Urinary bladder (tissue), 4 donors: ENCODE results near the gene PIKFYVE. TPM values are rescaled to one million over a fixed set of nuclear protein-coding genes. Genes with fewer than 3 reads are reported as not detected.
"Not testable (repeated sequence)": the region's sequence is repeated elsewhere in the genome, so short reads cannot be mapped to it uniquely, and the experiment has no call there.

Source experiments
- DNase-seq: peaks from one replicate; pipeline ENCODE4 v3.0.0-alpha.2; 2015; ENCODE audit errors: extremely low spot score
- H3K27ac ChIP-seq: one replicate; pipeline ENCODE4 v1.5.1; 2013; ENCODE audit warnings: low read depth, mild to moderate bottlenecking, moderate library complexity
- H3K36me3 ChIP-seq: one replicate; pipeline ENCODE4 v1.6.1; 2013; ENCODE audit warnings: mild to moderate bottlenecking, moderate library complexity; ENCODE audit not compliant: insufficient read depth
- H3K4me1 ChIP-seq: one replicate; pipeline ENCODE4 v1.6.1; 2013; ENCODE audit warnings: mild to moderate bottlenecking, moderate library complexity; ENCODE audit not compliant: insufficient read depth
- H3K4me3 ChIP-seq: one replicate; pipeline ENCODE4 v1.5.1; 2013; ENCODE audit warnings: low read depth, low read length
- WGBS: extraction: QIAGEN DNeasy Blood & Tissue Kit; methylation state at CpG from one replicate; pipeline ENCODE4 v1.1.7; 2013; 5-methylcytosine and 5-hydroxymethylcytosine counted together
- polyA plus RNA-seq: library from polyadenylated mRNA; stranded (reverse); fragments of 200-250 nt; gene quantifications from one replicate; pipeline ENCODE4 v1.2.3, GENCODE V29; 2013
- total RNA-seq: library from RNA; depleted of rRNA; stranded (reverse); fragments of >200 nt; gene quantifications from one replicate; pipeline ENCODE4 v1.2.3, GENCODE V29; 2014
- donor health status: healthy with polysubstance abuse.
- donor health status: healthy.

Gene PIKFYVE
- total and polyA plus RNA-seq, 2 donors: 9.8 to 57.5 TPM

GRCh38 chr2:208346756-208347155 is 80.7 kb downstream of the PIKFYVE start:
- Histone ChIP-seq H3K36me3 (peaks cover 16% of the 10 kb centered on the region), H3K4me3 (no peak overlapping the region), H3K27ac (no peak overlapping the region), H3K4me1 (no peaks in the 10 kb centered on the region)
- no peak for DNase-seq
- WGBS: 93% methylated on average over 4 of the region's 4 CpGs

- Histone ChIP-seq H3K27ac (no peak overlapping the region), H3K4me3 (no peak overlapping the region), H3K36me3 (peaks cover 16% of the 10 kb centered on the region), H3K4me1 (no peaks in the 10 kb centered on the region)
- 59% methylated on average over 7 of the region's 7 CpGs for WGBS
- no peak for DNase-seq
These were observed 84.6 kb downstream of the PIKFYVE start for GRCh38 chr2:208350610-208351009.

GRCh38 chr2:208352644-208353567 is 86.9 kb downstream of the PIKFYVE start:
- no peak overlapping the region for H3K4me3 ChIP-seq
- H3K27ac ChIP-seq: no peak overlapping the region
- DNase-seq: no peak
- WGBS: 84% methylated on average over 5 of the region's 5 CpGs
- H3K36me3 ChIP-seq: peaks cover 9% of the 10 kb centered on the region
- no peaks in the 10 kb centered on the region for H3K4me1 ChIP-seq

GRCh38 chr2:208354964-208355381 is 88.9 kb downstream of the PIKFYVE start:
- Histone ChIP-seq H3K27ac (no peak overlapping the region), H3K4me3 (no peak overlapping the region), H3K36me3 (peaks cover 7% of the 10 kb centered on the region), H3K4me1 (no peaks in the 10 kb centered on the region)
- WGBS: 90% methylated on average over 3 of the region's 3 CpGs
- no peak for DNase-seq

GRCh38 chr2:208356420-208356819 is 90.4 kb downstream of the PIKFYVE start:
- not testable (repeated sequence) for H3K4me3 ChIP-seq, H3K27ac ChIP-seq, DNase-seq, H3K4me1 ChIP-seq, H3K36me3 ChIP-seq
- WGBS: 48% methylated on average over 3 of the region's 3 CpGs

GRCh38 chr2:208356846-208357574 is 91.0 kb downstream of the PIKFYVE start:
- no peaks in the 10 kb centered on the region for H3K36me3 ChIP-seq
- no peaks in the 10 kb centered on the region for H3K4me1 ChIP-seq
- 25% methylated on average over 1 of the region's 1 CpG for WGBS
- H3K27ac ChIP-seq: no peak overlapping the region
- no peak overlapping the region for H3K4me3 ChIP-seq
- DNase-seq: no peak

- H3K4me3 ChIP-seq: no peak overlapping the region
These were observed 92.9 kb downstream of the PIKFYVE start for GRCh38 chr2:208358758-208359631.

GRCh38 chr2:208359632-208359986 is 93.6 kb downstream of the PIKFYVE start:
- WGBS: 89% methylated on average over 17 of the region's 17 CpGs
- DNase-seq: no peak
- no peak overlapping the region for H3K4me3 ChIP-seq

More at GRCh38 chr2:208358758-208359631, 92.9 kb downstream of the PIKFYVE start:
- H3K36me3 ChIP-seq: no peaks in the 10 kb centered on the region
- no peaks in the 10 kb centered on the region for H3K4me1 ChIP-seq
- H3K27ac ChIP-seq: no peak overlapping the region
- 86% methylated on average over 10 of the region's 10 CpGs for WGBS
- DNase-seq: no peak

GRCh38 chr2:208360259-208361076 is 94.4 kb downstream of the PIKFYVE start:
- Histone ChIP-seq H3K4me1 (no peaks in the 10 kb centered on the region), H3K27ac (no peak overlapping the region), H3K4me3 (no peak overlapping the region), H3K36me3 (no peaks in the 10 kb centered on the region)
- DNase-seq: no peak
- 92% methylated on average over 48 of the region's 48 CpGs for WGBS

More at GRCh38 chr2:208359632-208359986, 93.6 kb downstream of the PIKFYVE start:
- no peak overlapping the region for H3K27ac ChIP-seq
- H3K36me3 ChIP-seq: no peaks in the 10 kb centered on the region
- no peaks in the 10 kb centered on the region for H3K4me1 ChIP-seq

GRCh38 chr2:208361077-208361441 is 95.0 kb downstream of the PIKFYVE start:
- DNase-seq: no peak
- 98% methylated on average over 9 of the region's 9 CpGs for WGBS
- Histone ChIP-seq H3K4me1 (no peaks in the 10 kb centered on the region), H3K27ac (no peak overlapping the region), H3K4me3 (no peak overlapping the region), H3K36me3 (no peaks in the 10 kb centered on the region)

GRCh38 chr2:208363485-208363884 is 97.4 kb downstream of the PIKFYVE start:
- no peak for DNase-seq
- no peak overlapping the region for H3K27ac ChIP-seq
- 56% methylated on average over 2 of the region's 2 CpGs for WGBS

GRCh38 chr2:208366215-208367127 is 100.4 kb downstream of the PIKFYVE start:
- Histone ChIP-seq H3K4me3 (no peak overlapping the region), H3K4me1 (no peaks in the 10 kb centered on the region), H3K27ac (no peak overlapping the region), H3K36me3 (no peaks in the 10 kb centered on the region)
- DNase-seq: no peak
- WGBS: 85% methylated on average over 4 of the region's 4 CpGs

More at GRCh38 chr2:208363485-208363884, 97.4 kb downstream of the PIKFYVE start:
- H3K4me1 ChIP-seq: no peaks in the 10 kb centered on the region
- H3K4me3 ChIP-seq: no peak overlapping the region
- H3K36me3 ChIP-seq: no peaks in the 10 kb centered on the region
